ENCODE results near the gene ABCA3.

GRCh38 chr16:2234813-2235170 is 105.7 kb downstream of the ABCA3 start:
- no peak for TF ChIP-seq CTCF (IDR thresholded peaks at IDR 0.05)
- TF ChIP-seq POLR2A (IDR thresholded peaks at IDR 0.05), result no peak
- TF ChIP-seq POLR2AphosphoS5 (IDR thresholded peaks at IDR 0.05), result no peak

Data from prostate gland (tissue), 2 donors.